Suprapubic skin (tissue), 4 donors: ENCODE data around the gene DUOX2. TPM values are rescaled to one million over a fixed set of nuclear protein-coding genes. Genes with fewer than 3 reads are reported as not detected.
A peak's percentile ranks its signal among the peaks of the same experiment; 100 is the strongest.

ENCODE experiments used
- DNase-seq, 2 donors: peaks; one replicate each; pipeline ENCODE4 v3.0.0-alpha.2; 2019; ENCODE audit warnings: low spot score in 2 of 2
- H3K27ac ChIP-seq: fragments of 200-600 bp; sonication (generic); one replicate; pipeline ENCODE4 v1.5.1; 2019
- H3K27me3 ChIP-seq: fragments of 200-600 bp; sonication (generic); one replicate; pipeline ENCODE4 v1.5.1; 2019
- H3K36me3 ChIP-seq: fragments of 200-600 bp; sonication (generic); one replicate; pipeline ENCODE4 v1.5.1; 2019
- H3K4me1 ChIP-seq: fragments of 200-600 bp; sonication (generic); one replicate; pipeline ENCODE4 v1.5.1; 2019
- H3K4me3 ChIP-seq: fragments of 200-600 bp; sonication (generic); one replicate; pipeline ENCODE4 v1.5.1; 2019; ENCODE audit warnings: mild to moderate bottlenecking
- H3K9me3 ChIP-seq: fragments of 200-600 bp; sonication (generic); one replicate; pipeline ENCODE4 v1.5.1; 2019
- EP300 ChIP-seq: sonication (generic); formaldehyde crosslinking; IDR thresholded peaks from one replicate; pipeline ENCODE4 v1.6.1; 2017; ENCODE audit warnings: antibody characterized with exemption
- POLR2A ChIP-seq, 2 donors: fragments of 450-650 bp; IDR thresholded peaks; one replicate each; pipeline ENCODE4 v1.6.1; 2017; ENCODE audit warnings: antibody characterized with exemption in 2 of 2, mild to moderate bottlenecking in 2 of 2, moderate library complexity in 2 of 2
- POLR2AphosphoS5 ChIP-seq, 3 donors: sonication (generic); formaldehyde crosslinking; IDR thresholded peaks; one replicate each; pipeline ENCODE4 v1.6.1; 2017; ENCODE audit warnings: antibody characterized with exemption in 3 of 3
- WGBS: methylation state at CpG from one replicate; pipeline ENCODE4 v1.1.5; 2018; 5-methylcytosine and 5-hydroxymethylcytosine counted together
- total RNA-seq, 4 donors: library from RNA; depleted of rRNA; stranded (reverse); fragments of >200 nt; gene quantifications; one replicate each; pipeline ENCODE4 v1.1.0, GENCODE V29; 2016
- TF ChIP-seq, protein P1 (sequence below), 2 donors: fragments of 200-600 bp in 1 of 2; fragments of 450-650 bp in 1 of 2; sonication (generic) in 1 of 2; IDR thresholded peaks; one replicate each; pipeline ENCODE4 v1.5.1; 2016 to 2019; ENCODE audit warnings: antibody characterized with exemption in 2 of 2, mild to moderate bottlenecking in 1 of 2, moderate library complexity in 1 of 2

Gene DUOX2
- 10 to 100 TPM in 2 of 4 donors, 1 to 10 TPM in 2; 2.3 to 32.6 (median 6.9) TPM for total RNA-seq

DNA sequence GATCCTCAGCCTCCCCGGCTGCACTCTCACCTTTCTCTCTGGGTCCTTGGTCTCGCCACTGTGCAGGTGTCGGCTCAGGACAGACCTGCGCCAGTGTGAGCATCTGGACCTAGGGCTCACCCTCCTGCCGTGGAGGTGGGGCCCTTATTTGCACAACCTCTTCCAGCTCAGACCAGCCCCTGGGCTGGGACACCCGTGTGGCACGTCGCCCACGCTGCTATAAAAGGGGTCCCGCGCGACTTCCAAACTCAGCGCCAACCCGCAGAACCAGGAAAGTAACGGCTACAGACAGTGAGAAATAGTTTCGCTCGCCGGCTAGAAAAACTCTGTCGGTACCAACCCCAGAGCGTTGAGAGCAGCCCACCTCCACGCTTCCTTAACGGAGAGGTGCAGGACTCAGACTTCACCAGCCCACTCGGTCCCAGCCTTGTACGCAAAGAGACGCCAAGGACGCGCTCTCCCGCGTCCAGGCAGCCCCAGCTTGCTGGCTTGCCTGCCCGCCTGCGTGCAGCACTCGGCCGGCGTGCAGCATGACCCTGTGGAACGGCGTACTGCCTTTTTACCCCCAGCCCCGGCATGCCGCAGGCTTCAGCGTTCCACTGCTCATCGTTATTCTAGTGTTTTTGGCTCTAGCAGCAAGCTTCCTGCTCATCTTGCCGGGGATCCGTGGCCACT, at the start of gene DUOX2, which contains the start of gene DUOXA2:
Gene DUOX2 (minus strand): TSS at position 97 of the 675 bp plus-strand sequence. CDS start 761 bp downstream, outside the sequence.
Gene DUOXA2 (plus strand): TSS at position 251 of the 675 bp plus-strand sequence. CDS start 280 bp downstream, at position 531.
- peaks cover 83% of the 10 kb centered on the region for H3K27me3 ChIP-seq
- H3K4me1 ChIP-seq = peaks cover 52% of the 10 kb centered on the region
- 2% methylated on average over 31 of the region's 42 CpGs for WGBS
- no peak for DNase-seq
- no peaks in the 10 kb centered on the region for H3K9me3 ChIP-seq
- no peak within 1 kb of the TSS for H3K27ac ChIP-seq
- H3K4me3 ChIP-seq = peak within 1 kb of the TSS; percentile 30
- TF ChIP-seq, protein P1, sequence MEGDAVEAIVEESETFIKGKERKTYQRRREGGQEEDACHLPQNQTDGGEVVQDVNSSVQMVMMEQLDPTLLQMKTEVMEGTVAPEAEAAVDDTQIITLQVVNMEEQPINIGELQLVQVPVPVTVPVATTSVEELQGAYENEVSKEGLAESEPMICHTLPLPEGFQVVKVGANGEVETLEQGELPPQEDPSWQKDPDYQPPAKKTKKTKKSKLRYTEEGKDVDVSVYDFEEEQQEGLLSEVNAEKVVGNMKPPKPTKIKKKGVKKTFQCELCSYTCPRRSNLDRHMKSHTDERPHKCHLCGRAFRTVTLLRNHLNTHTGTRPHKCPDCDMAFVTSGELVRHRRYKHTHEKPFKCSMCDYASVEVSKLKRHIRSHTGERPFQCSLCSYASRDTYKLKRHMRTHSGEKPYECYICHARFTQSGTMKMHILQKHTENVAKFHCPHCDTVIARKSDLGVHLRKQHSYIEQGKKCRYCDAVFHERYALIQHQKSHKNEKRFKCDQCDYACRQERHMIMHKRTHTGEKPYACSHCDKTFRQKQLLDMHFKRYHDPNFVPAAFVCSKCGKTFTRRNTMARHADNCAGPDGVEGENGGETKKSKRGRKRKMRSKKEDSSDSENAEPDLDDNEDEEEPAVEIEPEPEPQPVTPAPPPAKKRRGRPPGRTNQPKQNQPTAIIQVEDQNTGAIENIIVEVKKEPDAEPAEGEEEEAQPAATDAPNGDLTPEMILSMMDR (IDR thresholded peaks at IDR 0.05) = no peak
- no peak for TF ChIP-seq EP300
- no peak for TF ChIP-seq POLR2AphosphoS5 (IDR thresholded peaks at IDR 0.05)
- no peak for TF ChIP-seq POLR2A (IDR thresholded peaks at IDR 0.05)
- no peaks in the 10 kb centered on the region for H3K36me3 ChIP-seq

DNA sequence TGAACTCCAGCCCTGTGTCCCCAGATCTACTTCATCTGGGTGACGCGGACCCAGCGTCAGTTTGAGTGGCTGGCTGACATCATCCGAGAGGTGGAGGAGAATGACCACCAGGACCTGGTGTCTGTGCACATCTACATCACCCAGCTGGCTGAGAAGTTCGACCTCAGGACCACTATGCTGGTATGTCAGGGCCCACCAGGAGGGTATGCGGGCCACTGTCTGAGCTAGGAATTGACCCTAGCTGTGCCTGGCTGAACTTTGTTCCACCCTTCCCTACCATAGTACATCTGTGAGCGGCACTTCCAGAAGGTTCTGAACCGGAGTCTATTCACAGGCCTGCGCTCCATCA, 49.5 kb upstream of the DUOX2 start:
- Histone ChIP-seq H3K4me1 (peaks cover 45% of the 10 kb centered on the region), H3K27me3 (no peaks in the 10 kb centered on the region), H3K9me3 (no peaks in the 10 kb centered on the region), H3K27ac (no peak overlapping the region), H3K4me3 (no peak overlapping the region), H3K36me3 (peaks cover 3% of the 10 kb centered on the region)
- TF ChIP-seq, protein P1 (IDR thresholded peaks at IDR 0.05) = no peak
- no peak for TF ChIP-seq EP300
- DNase-seq = no peak
- WGBS = 100% methylated on average over 3 of the region's 9 CpGs

- Histone ChIP-seq H3K27ac (peak overlapping the region; percentile 71), H3K36me3 (peaks cover 3% of the 10 kb centered on the region), H3K4me1 (peaks cover 50% of the 10 kb centered on the region), H3K9me3 (no peaks in the 10 kb centered on the region), H3K4me3 (no peak overlapping the region), H3K27me3 (no peaks in the 10 kb centered on the region)
- WGBS = 29% methylated on average over 4 of the region's 7 CpGs
- DNase-seq = peak in 1 of 2 donors; percentile 84
- TF ChIP-seq EP300 = no peak
- TF ChIP-seq, protein P1 (IDR thresholded peaks at IDR 0.05) = peak; percentile 65 to 83
- TF ChIP-seq POLR2AphosphoS5 (IDR thresholded peaks at IDR 0.05) = peak in 1 of 3 donors; percentile 55
- no peak for TF ChIP-seq POLR2A (IDR thresholded peaks at IDR 0.05)
These were observed 49.0 kb upstream of the DUOX2 start for GRCh38 chr15:45162771-45163507.

DNA sequence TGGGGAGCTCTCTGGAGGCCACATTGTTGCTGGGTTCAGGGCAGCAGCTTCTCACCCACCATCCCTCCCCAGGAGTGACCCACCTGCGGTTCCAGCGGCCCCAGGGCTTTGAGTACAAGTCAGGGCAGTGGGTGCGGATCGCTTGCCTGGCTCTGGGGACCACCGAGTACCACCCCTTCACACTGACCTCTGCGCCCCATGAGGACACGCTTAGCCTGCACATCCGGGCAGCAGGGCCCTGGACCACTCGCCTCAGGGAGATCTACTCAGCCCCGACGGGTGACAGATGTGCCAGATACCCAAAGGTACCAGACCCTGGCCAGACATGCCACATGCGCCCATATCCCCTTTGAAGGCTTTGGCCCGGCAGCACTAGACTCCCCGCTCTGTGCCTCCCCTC, 47.7 kb upstream of the DUOX2 start:
- 83% methylated on average over 6 of the region's 14 CpGs for WGBS
- Histone ChIP-seq H3K36me3 (peaks cover 7% of the 10 kb centered on the region), H3K4me3 (no peak overlapping the region), H3K4me1 (peaks cover 53% of the 10 kb centered on the region), H3K9me3 (no peaks in the 10 kb centered on the region), H3K27me3 (no peaks in the 10 kb centered on the region), H3K27ac (peak overlapping the region; percentile 40)
- DNase-seq = no peak
- TF ChIP-seq POLR2A (IDR thresholded peaks at IDR 0.05) (no peak), EP300 (no peak), POLR2AphosphoS5 (IDR thresholded peaks at IDR 0.05) (no peak)
- TF ChIP-seq, protein P1 (IDR thresholded peaks at IDR 0.05) = no peak

DNA sequence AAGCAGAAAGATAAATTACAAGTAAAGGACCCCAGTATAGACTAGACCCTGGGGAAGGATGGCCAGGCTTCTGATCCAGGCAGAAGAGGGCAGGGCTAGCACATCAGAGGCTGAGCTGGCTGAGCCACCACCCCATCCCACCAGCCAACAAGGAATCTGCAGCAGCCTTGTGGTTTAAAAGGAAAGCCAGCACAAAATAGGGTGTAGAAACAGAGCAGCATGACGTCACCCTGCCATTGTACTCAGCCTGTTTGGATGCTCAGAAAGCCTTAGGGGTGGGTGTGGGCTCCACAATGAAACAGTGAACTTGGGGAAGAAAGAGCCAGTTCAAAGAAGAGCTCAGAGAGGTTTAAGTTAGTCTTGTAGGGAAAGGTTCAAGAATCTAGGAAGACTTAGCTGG, 44.0 kb upstream of the DUOX2 start:
- Histone ChIP-seq H3K4me1 (peaks cover 36% of the 10 kb centered on the region), H3K27ac (peak overlapping the region; percentile 24)
- no peak for DNase-seq

More for the DNA sequence above, 44.0 kb upstream of the DUOX2 start:
- H3K4me3 ChIP-seq = no peak overlapping the region
- WGBS = 29% methylated on average over 1 of the region's 1 CpG
- H3K9me3 ChIP-seq = no peaks in the 10 kb centered on the region
- no peaks in the 10 kb centered on the region for H3K27me3 ChIP-seq
- TF ChIP-seq POLR2AphosphoS5 (IDR thresholded peaks at IDR 0.05) (no peak), POLR2A (IDR thresholded peaks at IDR 0.05) (no peak), EP300 (no peak)
- TF ChIP-seq, protein P1 (IDR thresholded peaks at IDR 0.05) = no peak
- H3K36me3 ChIP-seq = peaks cover 13% of the 10 kb centered on the region
